GM10847 (cell line): Measurements from ENCODE around the gene MCEMP1.

ENCODE experiments used
- POLR2A ChIP-seq: IDR thresholded peaks from 2 replicates; pipeline ENCODE4 v1.6.1; 2011; ENCODE audit not compliant: insufficient read length; ENCODE audit errors: extremely low read depth

Gene MCEMP1, protein sequence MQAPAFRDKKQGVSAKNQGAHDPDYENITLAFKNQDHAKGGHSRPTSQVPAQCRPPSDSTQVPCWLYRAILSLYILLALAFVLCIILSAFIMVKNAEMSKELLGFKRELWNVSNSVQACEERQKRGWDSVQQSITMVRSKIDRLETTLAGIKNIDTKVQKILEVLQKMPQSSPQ

DNA sequence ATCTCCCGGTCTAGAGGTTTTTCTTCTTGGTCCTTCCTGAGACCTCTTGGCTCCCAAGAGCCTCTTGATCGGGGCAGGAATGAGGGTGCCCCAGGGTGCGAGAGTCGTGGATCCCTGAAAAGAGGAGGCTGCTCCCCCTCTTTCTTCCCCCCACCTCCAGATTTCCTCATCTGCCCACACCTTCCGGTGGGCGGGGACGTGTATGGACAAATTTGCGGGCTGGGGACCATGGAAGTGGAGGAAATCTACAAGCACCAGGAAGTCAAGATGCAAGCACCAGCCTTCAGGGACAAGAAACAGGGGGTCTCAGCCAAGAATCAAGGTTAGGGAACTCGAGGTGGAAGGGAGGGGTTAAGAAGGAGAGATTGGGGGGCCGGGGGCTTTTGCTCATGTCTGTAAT is at the start of gene MCEMP1:
TSS of gene MCEMP1 (plus strand) at position 237 of the 400 bp plus-strand sequence. CDS start at position 268, 31 bp downstream.
- no peak for TF ChIP-seq POLR2A

DNA sequence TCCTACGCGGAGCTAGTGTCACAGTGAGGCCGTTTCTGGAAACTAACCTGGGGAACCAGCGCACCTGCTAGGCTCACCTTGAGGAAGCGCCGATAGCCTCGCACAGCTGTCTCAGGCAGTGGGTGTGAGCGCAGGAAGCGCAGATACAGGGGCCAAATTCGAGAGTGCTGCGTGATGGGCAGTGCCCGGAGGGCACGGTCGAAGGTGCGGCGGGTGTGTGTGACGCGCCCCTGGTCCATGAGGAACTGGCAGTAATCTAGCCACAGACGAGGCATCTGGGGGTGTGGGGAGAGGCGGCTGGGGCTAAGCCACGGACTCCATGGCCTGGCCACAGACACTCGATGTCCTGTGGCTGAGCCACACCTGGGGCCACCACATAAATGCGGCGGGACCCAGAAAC is 49.7 kb upstream of the MCEMP1 start:
- TF ChIP-seq POLR2A = no peak

- TF ChIP-seq POLR2A = no peak
These were observed 48.1 kb upstream of the MCEMP1 start for GRCh38 chr19:7628589-7629311.

DNA sequence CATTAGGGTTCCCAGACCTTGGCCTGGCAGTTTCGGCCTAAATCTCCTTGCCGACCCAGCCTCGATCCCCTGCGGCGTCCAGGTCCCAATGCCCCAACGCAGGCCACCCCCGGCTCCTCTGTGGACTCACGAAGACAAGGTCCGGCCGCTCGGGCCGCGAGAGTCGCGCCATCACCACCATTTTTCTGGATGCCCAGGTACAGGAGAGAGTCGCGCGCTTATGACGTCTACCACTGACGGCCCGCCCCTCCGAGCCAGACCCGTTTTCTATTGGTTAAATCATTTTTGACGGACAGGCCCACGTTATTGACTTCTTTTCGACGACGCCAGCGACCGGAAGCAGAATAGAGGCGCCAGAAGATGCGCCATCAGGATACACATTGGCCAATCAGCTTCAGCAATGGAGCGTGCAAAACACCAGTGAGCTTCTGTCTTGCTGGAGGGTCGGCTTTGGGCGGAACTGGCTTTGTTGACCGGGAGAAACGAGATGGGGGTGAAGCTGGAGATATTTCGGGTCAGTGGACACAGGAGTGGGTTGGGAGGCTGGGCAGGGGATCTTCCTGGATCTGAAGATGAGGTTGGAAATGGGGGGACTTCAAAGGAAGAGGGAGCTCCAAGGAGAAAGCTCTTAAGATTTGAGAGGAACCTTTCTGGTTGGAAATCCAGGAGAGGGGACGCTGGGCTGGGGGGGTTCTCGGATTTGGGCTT is 47.4 kb upstream of the MCEMP1 start, which contains the start of the genes PET100 and XAB2:
TSS of gene PET100 (plus strand) at position 447 of the 708 bp plus-strand sequence. CDS start at position 488, 41 bp downstream.
TSS of gene XAB2 (minus strand) at position 199 of the 708 bp plus-strand sequence. CDS start at position 181, 18 bp downstream.
- peak; percentile 41 for TF ChIP-seq POLR2A

DNA sequence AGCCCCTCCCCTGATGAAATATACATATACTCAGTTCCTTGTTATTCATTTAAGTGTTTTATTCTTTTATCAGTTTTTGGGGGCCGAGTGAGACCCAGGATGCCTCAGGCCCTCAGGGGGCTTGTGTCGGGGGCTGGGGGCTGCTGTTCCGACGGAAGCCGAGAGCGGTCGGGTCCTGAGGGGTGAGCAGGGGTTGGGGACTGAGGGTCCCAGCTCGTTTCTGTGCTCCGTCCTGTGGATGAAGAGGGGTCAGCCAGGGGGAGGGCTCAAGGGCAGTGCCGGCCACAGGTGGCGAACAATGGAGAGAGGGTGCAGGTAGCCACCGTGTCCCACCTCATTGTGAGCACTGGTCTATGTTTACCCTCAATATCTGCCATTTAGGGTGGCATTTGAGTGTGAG is 45.3 kb upstream of the MCEMP1 start:
- no peak for TF ChIP-seq POLR2A

- TF ChIP-seq POLR2A = no peak
These were observed 44.3 kb upstream of the MCEMP1 start for GRCh38 chr19:7632340-7633203.

- no peak for TF ChIP-seq POLR2A
These were observed 43.2 kb upstream of the MCEMP1 start, which contains the start of gene PCP2 for GRCh38 chr19:7633698-7634097. Gene PCP2, minus strand, starts transcription at chr19:7633719. Its CDS starts 262 bp downstream, at chr19:7633457.

- TF ChIP-seq POLR2A = no peak
These were observed 41.2 kb upstream of the MCEMP1 start for GRCh38 chr19:7635670-7636069.

GRCh38 chr19:7636317-7636690 is 40.6 kb upstream of the MCEMP1 start:
- TF ChIP-seq POLR2A = no peak

- TF ChIP-seq POLR2A = peak; percentile 87
These were observed 40.1 kb upstream of the MCEMP1 start, which contains the start of gene STXBP2 for GRCh38 chr19:7636691-7637373. Gene STXBP2, plus strand, starts transcription at chr19:7637110. Its CDS starts 40 bp downstream, at chr19:7637150.

- no peak for TF ChIP-seq POLR2A
These were observed 39.3 kb upstream of the MCEMP1 start for GRCh38 chr19:7637374-7638256.

GRCh38 chr19:7638802-7639465 is 38.0 kb upstream of the MCEMP1 start:
- no peak for TF ChIP-seq POLR2A

GRCh38 chr19:7639863-7640348 is 37.0 kb upstream of the MCEMP1 start:
- no peak for TF ChIP-seq POLR2A
